Activated T-cell treated with anti-CD3 and anti-CD28 coated beads, Interleukin-2, amount 50 U/mL, for 4 hours (primary cell): ENCODE data around the gene HYOU1. TPM values are rescaled to one million over a fixed set of nuclear protein-coding genes. Genes with fewer than 3 reads are reported as not detected.
"Not testable (repeated sequence)": the region's sequence is repeated elsewhere in the genome, so short reads cannot be mapped to it uniquely, and the experiment has no call there.

Source experiments
- ATAC-seq, 2 donors: fragments of 200-7000 bp; cut with Tn5 transposase; one replicate each; pipeline ENCODE4 v1.10.0; 2021
- DNase-seq: peaks from one replicate; pipeline ENCODE4 v3.0.0-alpha.2; 2020
- H3K27me3 Mint-ChIP-seq: one replicate; pipeline ENCODE4 v1.8.0; 2021; ENCODE audit warnings: low read depth, mixed read lengths
- H3K36me3 Mint-ChIP-seq: one replicate; pipeline ENCODE4 v1.8.0; 2022; ENCODE audit warnings: mixed read lengths; ENCODE audit not compliant: insufficient read depth
- H3K4me1 Mint-ChIP-seq: one replicate; pipeline ENCODE4 v1.8.0; 2021; ENCODE audit warnings: low read depth, mixed read lengths
- H3K4me3 Mint-ChIP-seq: one replicate; pipeline ENCODE4 v1.8.0; 2021; ENCODE audit warnings: mild to moderate bottlenecking, moderate library complexity, mixed read lengths
- H3K9me3 Mint-ChIP-seq: one replicate; pipeline ENCODE4 v1.8.0; 2021; ENCODE audit warnings: mixed read lengths
- total RNA-seq, 3 donors: library from RNA; stranded (reverse); gene quantifications; one replicate each; pipeline ENCODE4 v1.2.1, GENCODE V29; 2021

HYOU1 gene
- total RNA-seq, 3 donors from 2014 or later = 249 to 309 (median 260) TPM

DNA sequence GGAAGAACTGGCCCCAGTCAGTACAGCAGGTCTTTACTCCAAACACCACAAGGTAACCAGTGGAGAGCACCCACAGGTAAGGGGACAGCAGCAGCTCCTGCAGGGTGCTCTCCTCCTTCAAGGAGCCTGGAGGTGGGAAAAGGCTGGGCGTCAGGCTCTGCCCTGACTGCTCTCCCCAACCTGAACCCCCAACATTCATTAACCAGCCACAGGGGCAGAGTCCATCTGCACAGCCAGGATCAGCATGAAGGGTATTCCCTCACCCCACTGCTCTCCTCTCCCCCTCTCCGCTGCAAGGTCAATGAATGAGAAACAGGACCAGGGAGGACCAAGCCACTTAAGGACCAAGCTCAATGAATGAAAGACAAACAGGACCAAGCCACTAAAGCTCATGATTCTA lies 30.0 kb downstream of the HYOU1 start:
- H3K27me3 Mint-ChIP-seq = no peaks in the 10 kb centered on the region
- no peak overlapping the region for H3K4me3 Mint-ChIP-seq
- peaks cover 19% of the 10 kb centered on the region for H3K36me3 Mint-ChIP-seq
- H3K4me1 Mint-ChIP-seq = peaks cover 37% of the 10 kb centered on the region
- no peaks in the 10 kb centered on the region for H3K9me3 Mint-ChIP-seq
- DNase-seq (no peak), ATAC-seq (no peak)

DNA sequence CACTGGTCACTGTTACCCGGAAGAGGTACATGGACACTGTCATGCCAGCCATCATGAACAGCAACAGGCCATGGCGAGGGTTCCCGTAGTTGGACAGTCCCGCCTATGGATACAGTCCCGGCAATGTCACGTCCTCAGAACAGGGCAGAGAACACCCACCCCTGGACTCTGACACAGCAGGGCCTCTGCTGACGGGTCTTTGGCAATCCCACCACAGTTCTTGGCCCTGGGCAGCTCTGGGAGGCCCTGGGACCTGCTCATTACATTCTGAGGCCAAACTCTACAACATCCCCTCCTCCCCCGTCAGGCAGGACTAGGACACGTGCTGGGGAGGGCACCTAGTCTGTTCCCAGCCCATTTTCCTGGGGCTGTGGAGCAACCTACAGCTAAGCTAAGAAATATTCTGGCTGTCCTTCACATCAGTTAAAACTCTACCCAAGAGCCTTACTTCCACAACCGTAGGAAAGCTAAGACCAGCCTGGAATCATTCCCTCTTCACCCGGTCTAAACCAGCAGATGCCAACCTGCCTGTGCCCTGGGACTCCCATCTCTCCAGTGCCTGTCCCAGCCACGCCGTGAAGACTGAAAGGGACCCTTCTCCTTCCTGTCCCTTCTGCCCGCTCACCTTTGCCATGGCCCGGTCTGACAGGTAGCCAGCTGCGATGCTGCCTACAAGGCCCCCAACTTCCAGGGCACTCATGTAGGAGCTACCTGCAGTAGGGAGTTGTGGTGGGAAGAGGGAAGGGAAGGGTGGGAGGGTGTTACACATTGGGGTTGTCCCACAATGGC lies 30.8 kb downstream of the HYOU1 start:
- peaks cover 41% of the 10 kb centered on the region for H3K4me1 Mint-ChIP-seq

DNA sequence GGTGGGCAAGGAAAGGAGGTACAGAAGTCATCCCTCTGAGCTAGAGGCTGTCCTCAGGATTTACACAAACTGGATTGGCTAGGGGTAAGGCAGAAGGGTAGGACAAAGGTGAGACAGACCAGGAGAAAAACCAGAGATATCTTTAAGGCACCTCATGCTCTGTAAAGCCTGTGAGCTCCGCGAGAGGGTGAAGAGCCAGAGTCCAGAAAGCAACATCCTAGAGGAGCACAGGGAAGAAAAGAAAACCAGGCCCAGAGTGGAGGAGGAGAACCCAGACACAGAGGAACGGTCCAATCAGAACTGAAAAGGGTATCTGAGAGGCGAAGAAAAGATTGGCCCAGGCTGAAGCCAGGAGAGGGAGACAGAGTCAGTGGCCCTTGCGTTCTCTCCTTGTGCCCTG lies 31.5 kb downstream of the HYOU1 start:
- DNase-seq = no peak
- peaks cover 42% of the 10 kb centered on the region for H3K4me1 Mint-ChIP-seq
- no peaks in the 10 kb centered on the region for H3K9me3 Mint-ChIP-seq
- H3K4me3 Mint-ChIP-seq = no peak overlapping the region
- no peak for ATAC-seq
- peaks cover 19% of the 10 kb centered on the region for H3K36me3 Mint-ChIP-seq
- H3K27me3 Mint-ChIP-seq = no peaks in the 10 kb centered on the region

More for the DNA sequence above, 30.8 kb downstream of the HYOU1 start:
- Mint-ChIP-seq H3K4me3 (no peak overlapping the region), H3K36me3 (peaks cover 19% of the 10 kb centered on the region), H3K27me3 (no peaks in the 10 kb centered on the region), H3K9me3 (no peaks in the 10 kb centered on the region)
- DNase-seq = no peak
- ATAC-seq = no peak

DNA sequence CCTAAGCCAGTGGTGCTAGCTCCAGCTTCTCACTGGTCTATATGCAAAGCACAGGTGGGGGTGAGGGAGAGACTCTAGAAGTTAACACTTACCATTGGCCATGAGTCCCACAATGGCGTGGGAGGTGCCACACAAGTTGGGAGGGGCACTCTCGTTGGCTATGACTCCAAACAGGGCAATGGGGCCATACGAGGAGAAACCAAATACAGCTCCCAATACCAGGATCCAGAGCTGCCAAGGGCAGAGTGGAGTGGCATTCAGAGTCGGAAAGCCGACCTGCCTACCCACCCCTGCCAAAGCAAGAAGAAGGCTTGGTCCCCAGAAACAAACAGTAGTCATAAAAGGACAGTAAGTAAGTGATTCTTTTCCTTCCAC lies 31.9 kb downstream of the HYOU1 start:
- Mint-ChIP-seq H3K4me1 (peaks cover 47% of the 10 kb centered on the region), H3K9me3 (no peaks in the 10 kb centered on the region), H3K27me3 (no peaks in the 10 kb centered on the region), H3K4me3 (no peak overlapping the region), H3K36me3 (peaks cover 20% of the 10 kb centered on the region)
- ATAC-seq (no peak), DNase-seq (no peak)

DNA sequence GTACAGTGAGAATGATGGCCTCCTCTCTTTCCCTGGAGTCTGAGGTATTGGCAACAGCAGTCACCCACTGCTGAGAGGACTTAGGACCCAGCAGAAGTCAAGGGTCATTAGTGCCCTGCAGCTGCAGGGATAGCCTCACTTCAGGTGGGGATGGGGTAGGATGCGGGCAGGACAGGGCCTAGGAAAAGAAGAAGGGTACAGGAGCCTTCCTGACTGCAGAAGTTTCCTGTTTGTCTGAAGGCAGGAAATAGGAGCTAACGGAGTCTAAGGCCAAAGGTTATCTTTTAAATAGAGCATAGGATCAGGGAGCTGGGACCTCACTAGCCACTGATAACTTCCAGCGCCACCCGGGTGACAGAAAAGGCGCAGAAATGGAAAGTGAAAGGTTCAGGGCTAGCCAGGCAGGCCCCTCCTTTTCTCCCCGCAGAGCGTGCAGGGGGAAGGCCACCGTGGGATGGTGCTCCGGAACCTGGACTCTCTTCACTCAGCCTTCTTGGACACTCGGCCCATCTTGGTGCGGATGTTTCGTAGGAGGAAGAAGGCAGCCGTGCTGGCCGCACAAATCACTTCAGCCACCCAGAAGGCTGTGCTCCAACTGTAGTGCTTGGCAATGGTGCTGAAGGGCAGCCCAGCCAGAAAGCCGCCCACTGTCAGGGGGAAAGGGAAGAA lies 32.4 kb downstream of the HYOU1 start:
- ATAC-seq (no peak), DNase-seq (no peak)
- no peaks in the 10 kb centered on the region for H3K27me3 Mint-ChIP-seq
- peaks cover 47% of the 10 kb centered on the region for H3K4me1 Mint-ChIP-seq
- no peaks in the 10 kb centered on the region for H3K9me3 Mint-ChIP-seq
- no peak overlapping the region for H3K4me3 Mint-ChIP-seq
- H3K36me3 Mint-ChIP-seq = peaks cover 22% of the 10 kb centered on the region

DNA sequence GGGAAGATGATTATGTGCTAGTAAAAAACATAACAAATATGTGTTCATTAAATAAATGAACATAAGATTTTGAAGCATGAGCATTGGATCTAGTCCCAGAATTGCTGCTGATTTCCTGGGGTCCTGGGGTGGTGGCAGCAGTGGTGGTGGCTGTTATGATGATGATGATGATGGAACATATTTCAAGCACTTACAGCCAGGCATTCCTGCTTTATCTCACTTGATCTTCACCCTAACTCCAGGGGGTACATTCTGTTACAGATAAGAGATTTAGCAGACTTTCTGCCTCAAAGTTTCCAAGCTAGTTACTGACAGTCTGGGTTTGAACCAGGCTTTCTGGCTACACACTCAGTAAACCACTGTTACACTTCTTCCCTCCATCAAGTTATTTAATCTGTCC lies 33.3 kb downstream of the HYOU1 start:
- H3K4me3 Mint-ChIP-seq = no peak overlapping the region

DNA sequence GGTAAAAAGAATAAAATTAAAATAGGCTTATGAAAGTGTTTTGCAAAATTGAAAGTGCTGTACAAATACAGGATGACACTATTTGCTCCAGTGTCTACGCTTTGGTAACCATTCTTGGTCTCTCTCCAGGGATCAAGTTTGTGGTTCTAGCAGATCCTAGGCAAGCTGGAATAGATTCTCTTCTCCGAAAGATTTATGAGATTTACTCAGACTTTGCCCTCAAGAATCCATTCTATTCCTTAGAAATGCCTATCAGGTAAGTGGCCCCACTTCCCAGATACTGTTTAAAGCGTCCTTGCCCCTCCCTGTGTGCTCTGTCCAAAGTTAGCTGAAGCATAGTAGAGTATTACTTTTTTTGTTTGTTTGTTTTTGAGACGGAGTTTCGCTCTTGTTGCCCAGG lies 35.4 kb downstream of the HYOU1 start:
- H3K27me3 Mint-ChIP-seq = no peaks in the 10 kb centered on the region
- H3K4me1 Mint-ChIP-seq = peaks cover 40% of the 10 kb centered on the region
- DNase-seq (no peak), ATAC-seq (no peak)
- H3K36me3 Mint-ChIP-seq = peaks cover 35% of the 10 kb centered on the region
- peak overlapping the region; percentile 47 for H3K4me3 Mint-ChIP-seq
- no peaks in the 10 kb centered on the region for H3K9me3 Mint-ChIP-seq

More for the DNA sequence above, 33.3 kb downstream of the HYOU1 start:
- no peaks in the 10 kb centered on the region for H3K27me3 Mint-ChIP-seq
- DNase-seq (no peak), ATAC-seq (no peak)
- no peaks in the 10 kb centered on the region for H3K9me3 Mint-ChIP-seq
- H3K36me3 Mint-ChIP-seq = peaks cover 22% of the 10 kb centered on the region
- peaks cover 41% of the 10 kb centered on the region for H3K4me1 Mint-ChIP-seq

DNA sequence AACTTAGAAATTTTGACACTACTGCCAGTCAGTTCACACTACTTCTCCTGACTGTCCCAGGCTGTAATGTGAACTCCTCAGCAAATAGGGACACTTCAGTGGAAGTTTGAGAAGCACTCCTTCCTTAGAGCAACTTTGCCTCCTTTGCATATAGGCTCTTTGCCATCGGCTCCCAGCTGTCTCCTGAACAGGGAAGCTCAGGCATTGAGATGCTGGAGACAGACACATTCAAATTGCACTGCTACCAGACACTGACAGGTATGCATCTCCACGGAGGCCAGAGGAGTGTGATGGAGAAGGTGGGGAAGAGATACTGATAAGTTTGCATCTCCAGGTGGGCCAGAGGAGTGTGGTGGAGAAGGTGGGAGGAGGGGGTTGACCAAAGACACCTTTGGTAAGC lies 37.0 kb downstream of the HYOU1 start:
- H3K4me3 Mint-ChIP-seq = peak overlapping the region; percentile 99
- peaks cover 54% of the 10 kb centered on the region for H3K4me1 Mint-ChIP-seq
- ATAC-seq (no peak), DNase-seq (no peak)
- no peaks in the 10 kb centered on the region for H3K27me3 Mint-ChIP-seq
- H3K9me3 Mint-ChIP-seq = no peaks in the 10 kb centered on the region
- H3K36me3 Mint-ChIP-seq = peaks cover 41% of the 10 kb centered on the region

DNA sequence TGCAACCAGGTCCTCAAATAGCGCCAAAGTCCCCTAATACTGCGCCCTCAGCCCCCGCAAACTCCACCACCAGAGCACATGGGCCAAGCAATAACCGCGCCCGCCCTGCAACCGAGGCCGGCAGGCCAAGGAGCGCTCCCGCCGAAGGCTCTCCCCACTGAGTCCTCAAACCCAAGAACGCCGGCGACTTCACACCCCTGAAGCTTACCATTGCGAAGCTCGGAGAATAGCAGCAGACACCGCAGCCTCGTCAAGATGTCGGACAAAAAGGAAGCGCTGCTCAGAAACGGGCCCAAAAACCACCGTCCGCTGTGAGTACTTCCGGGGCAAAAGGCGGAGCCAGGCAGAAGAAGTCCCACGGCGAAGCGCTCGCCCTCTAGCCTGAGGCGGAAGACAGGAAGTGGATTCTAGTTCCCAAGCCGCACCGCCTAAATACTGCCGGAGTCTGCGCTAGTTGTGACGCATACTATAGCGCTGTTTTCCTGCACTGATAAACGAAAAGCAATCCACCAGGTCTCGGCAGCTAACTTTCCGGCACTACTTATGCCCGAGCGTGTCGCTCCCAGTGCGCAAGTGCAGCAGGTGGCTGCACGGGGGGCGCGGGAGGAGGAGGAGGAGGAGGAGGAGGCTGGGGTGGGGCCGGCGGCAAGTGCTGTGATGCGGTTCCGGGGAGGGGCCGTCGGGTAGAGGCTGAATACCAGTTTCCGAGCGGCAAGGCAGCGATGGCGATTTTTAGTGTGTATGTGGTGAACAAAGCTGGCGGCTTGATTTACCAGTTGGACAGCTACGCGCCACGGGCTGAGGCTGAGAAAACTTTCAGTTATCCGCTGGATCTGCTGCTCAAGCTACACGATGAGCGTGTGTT lies 38.7 kb downstream of the HYOU1 start, which contains the start of the genes RPS25 and TRAPPC4:
TSS of gene RPS25 (minus strand) at position 270 of the 865 bp plus-strand sequence. CDS start at position 211, 59 bp downstream.
TSS of gene TRAPPC4 (plus strand) at position 693 of the 865 bp plus-strand sequence. CDS start at position 723, 30 bp downstream.
- H3K4me1 Mint-ChIP-seq = peaks cover 53% of the 10 kb centered on the region
- peaks cover 41% of the 10 kb centered on the region for H3K36me3 Mint-ChIP-seq
- ATAC-seq = peak; percentile 89
- no peaks in the 10 kb centered on the region for H3K27me3 Mint-ChIP-seq
- no peaks in the 10 kb centered on the region for H3K9me3 Mint-ChIP-seq
- H3K4me3 Mint-ChIP-seq = peak within 1 kb of the TSS; percentile 99
- DNase-seq = peak; percentile 90

DNA sequence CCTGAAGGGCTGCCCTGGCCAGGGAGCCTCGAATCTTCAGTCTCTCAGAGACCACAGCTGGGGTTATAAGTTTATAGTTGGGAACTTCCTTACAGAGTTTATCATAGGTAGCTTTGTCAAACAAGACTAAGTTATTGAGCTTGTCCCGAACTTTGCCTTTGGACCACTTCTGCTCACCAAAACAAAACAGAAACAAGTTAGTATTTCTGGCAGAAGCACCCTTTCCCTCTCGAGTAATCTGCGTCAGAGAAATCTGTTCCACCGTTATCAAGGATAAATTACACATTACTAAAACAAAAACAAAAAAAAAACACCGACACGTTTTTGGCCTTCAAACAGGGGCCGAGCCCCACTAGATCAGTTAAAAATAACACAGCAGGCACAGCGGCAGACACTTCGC lies 39.6 kb downstream of the HYOU1 start:
- ATAC-seq, DNase-seq, H3K27me3 Mint-ChIP-seq, H3K9me3 Mint-ChIP-seq: not testable (repeated sequence)
- H3K36me3 Mint-ChIP-seq = peaks cover 46% of the 10 kb centered on the region
- peaks cover 53% of the 10 kb centered on the region for H3K4me1 Mint-ChIP-seq
- peak overlapping the region; percentile 99 for H3K4me3 Mint-ChIP-seq

DNA sequence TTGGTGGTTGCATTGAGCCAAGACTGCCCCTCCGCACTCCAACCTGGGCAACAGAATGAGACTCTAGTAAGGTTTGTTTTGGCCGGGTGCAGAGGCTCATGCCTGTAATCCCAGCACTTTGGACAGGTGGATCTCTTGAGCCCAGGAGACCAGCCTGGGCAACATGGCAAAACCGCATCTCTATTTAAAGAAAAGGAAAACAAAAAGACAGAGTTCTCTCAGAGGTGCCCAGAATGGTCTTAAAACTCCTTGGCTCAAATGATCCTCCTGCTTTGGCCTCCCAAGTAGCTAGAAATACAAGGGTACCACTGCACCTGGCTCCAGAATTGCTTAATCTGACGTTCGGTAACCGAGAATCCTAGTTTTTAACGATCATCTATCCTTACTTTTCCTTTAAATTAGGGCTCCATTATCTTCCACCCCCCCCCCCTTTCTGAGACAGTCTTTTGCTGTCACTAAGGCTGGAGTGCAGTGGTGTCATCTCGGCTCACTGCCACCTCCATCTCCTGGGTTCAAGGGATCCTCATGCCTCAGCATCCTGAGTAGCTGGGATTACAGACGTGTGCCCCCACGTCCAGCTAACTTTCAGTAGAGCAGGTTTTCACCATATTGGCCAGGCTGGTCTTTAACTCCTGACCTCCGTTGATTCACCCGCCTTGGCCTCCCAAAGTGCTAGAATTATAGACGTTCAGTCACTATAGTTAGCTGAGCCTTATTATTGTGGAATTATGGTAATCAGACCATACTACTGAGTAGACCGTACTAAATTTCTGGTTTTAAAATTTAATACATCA lies 40.6 kb downstream of the HYOU1 start:
- H3K4me1 Mint-ChIP-seq = peaks cover 47% of the 10 kb centered on the region
- no peaks in the 10 kb centered on the region for H3K9me3 Mint-ChIP-seq
- DNase-seq (no peak), ATAC-seq (no peak)
- no peaks in the 10 kb centered on the region for H3K27me3 Mint-ChIP-seq
- H3K36me3 Mint-ChIP-seq = peaks cover 49% of the 10 kb centered on the region
- H3K4me3 Mint-ChIP-seq = peak overlapping the region; percentile 99

DNA sequence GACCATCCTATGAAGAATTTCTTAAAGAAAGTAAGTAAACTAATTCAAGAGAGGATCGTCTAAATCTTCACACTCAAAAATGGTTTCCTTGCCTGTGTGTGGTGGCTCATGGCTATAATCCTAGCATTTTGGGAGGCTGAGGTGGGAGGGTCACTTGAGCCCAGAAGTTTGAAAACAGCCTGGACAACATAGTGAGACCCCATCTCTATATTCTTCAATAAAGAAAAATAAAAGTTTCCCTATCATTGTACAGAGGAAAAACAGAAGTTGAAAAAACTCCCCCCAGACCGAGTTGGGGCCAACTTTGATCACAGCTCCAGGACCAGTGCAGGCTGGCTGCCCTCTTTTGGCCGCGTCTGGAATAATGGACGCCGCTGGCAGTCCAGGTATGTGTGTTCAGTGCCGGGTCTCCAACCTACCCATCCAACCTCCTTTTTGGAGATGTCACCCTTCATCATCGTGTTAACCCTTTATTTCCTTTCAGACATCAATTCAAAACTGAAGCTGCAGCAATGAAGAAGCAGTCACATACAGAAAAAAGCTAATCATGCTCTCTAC lies 41.9 kb downstream of the HYOU1 start:
- H3K4me3 Mint-ChIP-seq = peak overlapping the region; percentile 99
- no peaks in the 10 kb centered on the region for H3K9me3 Mint-ChIP-seq
- H3K27me3 Mint-ChIP-seq = no peaks in the 10 kb centered on the region
- DNase-seq = no peak
- H3K36me3 Mint-ChIP-seq = peaks cover 56% of the 10 kb centered on the region
- ATAC-seq = no peak
- H3K4me1 Mint-ChIP-seq = peaks cover 39% of the 10 kb centered on the region

DNA sequence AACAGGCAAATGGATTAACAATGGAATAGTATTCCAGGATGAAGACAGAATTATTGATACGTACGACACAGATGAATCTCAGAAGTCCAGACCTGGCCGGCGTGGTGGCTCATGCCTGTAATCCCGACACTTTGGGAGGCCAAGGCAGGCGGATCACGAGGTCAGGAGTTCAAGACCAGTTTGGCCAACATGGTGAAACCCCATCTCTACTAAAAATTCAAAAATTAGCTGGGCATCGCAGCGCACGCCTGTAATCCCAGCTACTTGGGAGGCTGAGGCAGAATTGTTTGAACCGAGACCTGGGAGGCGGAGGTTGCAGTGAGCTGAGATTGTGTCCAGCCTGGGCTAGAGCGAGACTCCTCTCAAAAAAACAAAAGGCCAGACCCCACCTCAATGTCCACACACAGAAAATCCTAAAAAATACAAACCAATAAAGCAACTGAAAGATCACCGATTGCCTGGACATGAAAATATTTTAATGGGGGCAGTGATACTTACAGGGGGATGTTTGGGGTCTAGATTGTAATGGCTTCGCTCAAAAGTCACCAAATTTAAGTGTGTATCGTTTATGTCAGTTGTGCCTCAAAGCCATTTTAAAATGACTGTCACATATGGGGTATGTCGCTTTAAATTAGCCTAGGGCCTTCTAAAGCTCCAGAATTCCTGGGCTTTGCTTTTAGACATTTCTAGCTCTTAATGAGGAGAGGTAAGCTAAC lies 42.6 kb downstream of the HYOU1 start:
- ATAC-seq = no peak
- Mint-ChIP-seq H3K9me3 (no peaks in the 10 kb centered on the region), H3K36me3 (peaks cover 54% of the 10 kb centered on the region), H3K27me3 (no peaks in the 10 kb centered on the region), H3K4me3 (peak overlapping the region; percentile 24), H3K4me1 (peaks cover 33% of the 10 kb centered on the region)
- no peak for DNase-seq
